Subcutaneous abdominal adipose tissue (tissue), 5 donors: ENCODE measurements around the gene WDR70.
"Not testable (repeated sequence)": the region's sequence is repeated elsewhere in the genome, so short reads cannot be mapped to it uniquely, and the experiment has no call there.

ENCODE experiments used
- H3K27ac ChIP-seq: one replicate; pipeline ENCODE4 v1.7.0; 2013; ENCODE audit warnings: low read depth, mild to moderate bottlenecking, inconsistent platforms, low read length, moderate library complexity
- H3K27me3 ChIP-seq, 5 donors: one replicate each; pipeline ENCODE4 v1.7.0; 2013; ENCODE audit warnings: low read length in 5 of 5, inconsistent platforms in 1 of 5; ENCODE audit not compliant: control insufficient read depth in 5 of 5, insufficient read depth in 4 of 5
- H3K36me3 ChIP-seq, 5 donors: one replicate each; pipeline ENCODE4 v1.7.0; 2013; ENCODE audit warnings: low read length in 5 of 5; ENCODE audit not compliant: control insufficient read depth in 5 of 5, insufficient read depth in 5 of 5
- H3K4me1 ChIP-seq, 5 donors: one replicate each; pipeline ENCODE4 v1.7.0; 2013; ENCODE audit warnings: low read length in 5 of 5, mild to moderate bottlenecking in 3 of 5, moderate library complexity in 1 of 5; ENCODE audit not compliant: control insufficient read depth in 5 of 5, insufficient read depth in 5 of 5
- H3K4me3 ChIP-seq, 5 donors: one replicate each; pipeline ENCODE4 v1.7.0; 2013; ENCODE audit warnings: low read length in 5 of 5, low read depth in 1 of 5
- H3K9ac ChIP-seq, 5 donors: one replicate each; pipeline ENCODE4 v1.7.0; 2013; ENCODE audit warnings: low read length in 5 of 5, mild to moderate bottlenecking in 4 of 5, moderate library complexity in 3 of 5
- H3K9me3 ChIP-seq, 5 donors: one replicate each; pipeline ENCODE4 v1.7.0; 2013; ENCODE audit warnings: low read length in 5 of 5; ENCODE audit not compliant: control insufficient read depth in 5 of 5
- donor health status: healthy.
- donor health status: healthy.
- donor health status: healthy.
- donor health status: healthy.
- donor health status: healthy.

Gene WDR70

DNA sequence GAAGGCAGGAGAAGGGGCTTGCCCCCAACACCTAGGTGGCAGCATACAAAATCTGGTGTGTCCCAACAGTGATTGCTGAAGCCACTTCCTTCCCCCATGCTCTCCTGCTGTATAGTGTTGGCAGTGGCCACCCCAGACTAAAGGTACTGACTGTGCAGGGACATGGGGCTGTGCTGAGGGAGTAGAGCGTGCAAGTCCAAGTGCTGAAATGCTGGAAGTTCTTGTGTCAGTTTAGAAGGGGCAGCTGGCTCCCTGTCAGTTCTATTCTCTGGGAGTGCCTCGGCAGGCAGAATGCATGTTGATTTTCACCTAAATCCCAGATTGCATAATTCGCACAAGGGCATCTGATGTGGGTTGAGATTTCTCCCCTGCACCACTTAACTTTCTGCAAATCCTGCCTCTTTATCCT lies 392.1 kb downstream of the WDR70 start:
- Histone ChIP-seq H3K27ac (no peak overlapping the region), H3K27me3 (no peaks in the 10 kb centered on the region), H3K36me3 (no peaks in the 10 kb centered on the region), H3K9ac (no peak overlapping the region), H3K4me3 (no peak overlapping the region), H3K9me3 (peaks cover 0 to 7% (median 4%) of the 10 kb centered on the region in 5 donors), H3K4me1 (peaks cover 0 to 7% (median 0%) of the 10 kb centered on the region in 5 donors)

DNA sequence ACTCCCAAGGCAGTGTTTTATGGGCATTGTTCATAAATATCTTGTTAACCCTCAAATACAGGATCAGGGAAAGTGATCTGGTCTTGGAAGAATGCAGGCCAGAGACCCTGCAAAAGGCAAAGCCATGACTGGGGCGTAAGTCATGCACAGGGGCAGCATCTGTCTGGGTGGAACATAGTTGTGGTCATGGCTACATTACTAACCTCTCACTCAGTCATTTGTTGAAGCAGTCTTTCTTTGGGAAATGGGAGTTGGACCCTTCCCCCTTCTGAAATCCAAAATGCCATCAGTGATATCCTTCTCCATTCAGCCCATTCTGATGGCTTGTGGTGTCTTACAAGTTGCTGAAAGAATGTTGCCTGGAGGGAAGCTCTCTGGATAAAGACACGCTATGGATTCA lies 392.6 kb downstream of the WDR70 start:
- no peak overlapping the region for H3K4me3 ChIP-seq
- peaks cover 0 to 7% (median 0%) of the 10 kb centered on the region in 5 donors for H3K4me1 ChIP-seq
- no peak overlapping the region for H3K27ac ChIP-seq
- no peaks in the 10 kb centered on the region for H3K36me3 ChIP-seq
- H3K9me3 ChIP-seq: peaks cover 0 to 7% (median 4%) of the 10 kb centered on the region in 5 donors
- no peaks in the 10 kb centered on the region for H3K27me3 ChIP-seq
- no peak overlapping the region for H3K9ac ChIP-seq

DNA sequence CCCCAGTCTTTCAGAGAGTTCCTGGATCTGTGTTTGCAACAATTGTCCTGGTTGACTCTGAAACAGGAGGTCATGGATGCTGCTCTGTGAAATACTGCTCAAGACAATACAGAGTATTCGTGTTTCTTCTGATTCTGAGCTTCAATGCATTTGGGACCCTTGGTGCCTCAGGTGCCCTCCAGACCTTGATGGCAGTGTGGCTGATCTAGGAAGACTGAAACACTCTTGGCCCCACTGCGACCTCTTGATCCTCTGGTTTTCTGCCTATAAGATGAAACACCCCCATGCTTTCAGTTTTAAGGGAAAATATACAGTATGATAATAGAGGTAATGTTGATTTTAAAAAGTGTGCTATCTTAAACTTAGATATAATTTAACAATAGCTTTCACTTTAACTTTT lies 393.1 kb downstream of the WDR70 start:
- H3K4me3 ChIP-seq: no peak overlapping the region
- H3K27ac ChIP-seq: no peak overlapping the region
- H3K27me3 ChIP-seq: no peaks in the 10 kb centered on the region
- no peaks in the 10 kb centered on the region for H3K36me3 ChIP-seq
- peaks cover 0 to 7% (median 0%) of the 10 kb centered on the region in 5 donors for H3K4me1 ChIP-seq
- H3K9me3 ChIP-seq: peaks cover 0 to 7% (median 4%) of the 10 kb centered on the region in 5 donors
- no peak overlapping the region for H3K9ac ChIP-seq

DNA sequence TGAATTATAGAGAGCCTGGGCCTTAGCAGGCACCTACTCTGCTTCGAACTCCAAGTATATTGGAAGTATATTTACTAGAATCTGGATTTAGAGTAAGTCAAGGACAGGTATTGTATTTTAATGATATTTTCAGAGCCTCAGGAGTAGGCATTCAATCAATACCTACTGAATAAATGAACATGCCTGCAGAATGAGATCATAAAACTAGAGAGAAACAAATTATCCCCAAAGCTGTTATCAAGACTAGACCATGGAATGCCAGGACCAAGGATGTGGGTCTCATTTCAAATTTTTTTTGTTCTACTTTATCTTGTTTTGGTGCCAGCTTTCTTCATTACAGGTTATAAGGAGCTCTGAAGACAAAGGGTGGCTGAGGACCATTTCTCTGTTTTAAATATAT lies 394.7 kb downstream of the WDR70 start:
- no peaks in the 10 kb centered on the region for H3K27me3 ChIP-seq
- H3K36me3 ChIP-seq: no peaks in the 10 kb centered on the region
- H3K4me3 ChIP-seq: no peak overlapping the region

DNA sequence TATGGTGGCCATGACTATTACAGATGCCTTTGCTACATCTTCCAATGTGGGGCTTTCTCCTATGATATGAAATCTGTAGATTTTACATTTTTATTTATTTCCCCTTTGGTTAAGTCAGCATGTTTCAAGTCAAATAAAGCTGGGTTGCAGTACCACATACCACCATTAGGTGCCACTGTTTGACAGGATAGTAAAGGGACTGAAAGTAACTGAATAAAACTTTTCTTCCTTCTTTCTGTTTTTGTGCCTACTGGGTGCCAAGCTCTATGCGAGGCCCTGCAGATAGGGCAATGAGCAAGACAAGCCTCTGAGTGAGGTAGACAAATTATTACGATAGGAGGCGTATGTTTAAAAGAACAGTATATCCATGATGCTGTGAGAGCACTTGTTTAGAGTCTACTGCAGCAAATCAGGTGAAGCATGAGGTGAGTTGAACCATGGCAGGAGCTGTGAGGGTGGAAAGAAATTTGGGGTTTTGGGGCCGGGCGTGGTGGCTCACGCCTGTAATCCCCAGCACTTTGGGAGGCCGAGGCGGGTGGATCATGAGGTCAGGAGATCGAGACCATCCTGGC lies 395.9 kb downstream of the WDR70 start:
- Histone ChIP-seq H3K36me3 (no peaks in the 10 kb centered on the region), H3K27ac (no peak overlapping the region)

More for the DNA sequence above, 394.7 kb downstream of the WDR70 start:
- H3K9me3 ChIP-seq: peaks cover 0 to 7% (median 4%) of the 10 kb centered on the region in 5 donors
- H3K9ac ChIP-seq: no peak overlapping the region
- peaks cover 0 to 11% (median 0%) of the 10 kb centered on the region in 5 donors for H3K4me1 ChIP-seq
- no peak overlapping the region for H3K27ac ChIP-seq

DNA sequence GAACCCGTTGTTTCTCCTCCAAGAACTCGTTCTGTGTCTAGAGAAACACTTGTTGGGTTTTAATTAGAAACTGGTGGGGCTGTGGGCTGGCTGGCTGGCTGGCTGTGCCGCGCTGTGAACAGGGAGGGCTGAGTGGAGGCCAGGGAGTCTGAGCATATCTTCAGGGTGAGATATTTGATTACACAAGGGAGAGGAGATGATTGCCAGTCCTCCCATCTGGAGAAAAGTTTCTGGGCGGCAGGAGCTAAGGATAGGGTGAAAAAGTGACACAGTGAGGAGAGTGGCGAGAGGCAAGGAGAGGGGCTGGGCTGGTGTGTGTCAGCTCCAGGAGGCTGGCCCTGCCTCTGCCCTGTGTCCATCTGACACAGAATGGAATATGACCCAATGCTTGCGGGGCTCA lies 397.7 kb downstream of the WDR70 start:
- Histone ChIP-seq H3K4me3 (no peak overlapping the region), H3K36me3 (no peaks in the 10 kb centered on the region), H3K27me3 (no peaks in the 10 kb centered on the region), H3K9ac (no peak overlapping the region), H3K4me1 (peaks cover 0 to 5% (median 0%) of the 10 kb centered on the region in 5 donors), H3K9me3 (peaks cover 0 to 6% (median 4%) of the 10 kb centered on the region in 5 donors), H3K27ac (no peak overlapping the region)

More for the DNA sequence above, 395.9 kb downstream of the WDR70 start:
- Histone ChIP-seq H3K9me3 (peaks cover 0 to 7% (median 4%) of the 10 kb centered on the region in 5 donors), H3K27me3 (no peaks in the 10 kb centered on the region), H3K4me3 (no peak overlapping the region), H3K9ac (no peak overlapping the region), H3K4me1 (peaks cover 0 to 11% (median 0%) of the 10 kb centered on the region in 5 donors)

DNA sequence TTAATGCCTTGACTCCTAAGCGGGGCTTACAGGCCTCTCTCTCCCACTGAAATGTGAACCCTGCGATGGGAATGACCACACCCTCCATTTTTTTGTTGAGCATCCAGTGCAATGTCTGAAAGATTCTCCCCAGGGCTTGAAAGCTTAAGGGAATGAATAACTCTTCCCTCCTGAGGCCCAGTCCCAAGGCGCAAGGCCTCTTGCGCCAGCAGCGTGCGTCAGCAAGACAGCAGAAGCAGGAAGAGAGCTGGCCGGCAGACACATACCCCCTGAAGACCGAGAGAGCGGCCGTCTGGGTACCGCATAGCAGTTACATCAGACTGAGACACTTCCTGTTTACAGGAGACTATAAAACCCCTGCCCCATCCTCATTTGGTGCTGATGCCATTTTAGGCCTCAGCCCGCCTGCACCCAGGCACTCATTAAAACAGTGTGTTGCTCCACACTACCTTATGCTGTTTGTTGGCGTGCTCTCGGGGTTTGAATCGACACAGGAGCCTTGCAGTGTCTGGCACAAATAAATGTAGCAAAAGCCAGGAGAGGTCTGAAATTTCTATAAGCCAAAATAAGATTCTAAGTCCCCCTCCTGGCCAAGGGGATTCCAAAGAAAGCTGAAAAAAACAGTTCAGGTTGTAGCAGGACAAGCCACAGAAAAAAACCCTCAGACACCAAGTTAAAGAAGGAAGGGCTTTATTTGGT lies 398.5 kb downstream of the WDR70 start:
- H3K4me1 ChIP-seq: peaks cover 0 to 5% (median 0%) of the 10 kb centered on the region in 5 donors
- H3K27me3 ChIP-seq: no peaks in the 10 kb centered on the region
- H3K9ac ChIP-seq: no peak overlapping the region
- H3K4me3 ChIP-seq: no peak overlapping the region
- H3K36me3 ChIP-seq: no peaks in the 10 kb centered on the region
- peaks cover 0 to 6% (median 4%) of the 10 kb centered on the region in 5 donors for H3K9me3 ChIP-seq
- no peak overlapping the region for H3K27ac ChIP-seq

DNA sequence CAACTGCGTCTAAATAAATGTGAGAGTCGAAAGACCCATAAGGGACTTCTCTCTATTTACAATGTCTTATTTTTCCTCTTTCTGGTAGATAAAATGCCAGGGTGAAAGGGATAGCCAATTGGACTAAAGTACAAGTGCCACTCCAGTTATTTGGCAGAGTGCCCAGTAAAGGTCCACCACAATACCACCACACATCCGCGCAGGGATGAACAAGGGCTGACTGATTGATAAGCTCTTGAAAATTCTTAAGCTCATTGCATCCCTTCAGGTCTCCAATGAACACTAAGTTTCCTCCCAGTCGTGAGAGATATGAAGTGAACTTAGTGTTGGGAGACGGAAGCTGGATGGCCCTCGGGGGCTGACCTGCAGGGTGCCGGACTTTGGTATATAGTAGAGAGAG lies 402.3 kb downstream of the WDR70 start:
- H3K36me3 ChIP-seq, H3K27ac ChIP-seq, H3K27me3 ChIP-seq, H3K9me3 ChIP-seq, H3K9ac ChIP-seq, H3K4me1 ChIP-seq, H3K4me3 ChIP-seq: not testable (repeated sequence)

DNA sequence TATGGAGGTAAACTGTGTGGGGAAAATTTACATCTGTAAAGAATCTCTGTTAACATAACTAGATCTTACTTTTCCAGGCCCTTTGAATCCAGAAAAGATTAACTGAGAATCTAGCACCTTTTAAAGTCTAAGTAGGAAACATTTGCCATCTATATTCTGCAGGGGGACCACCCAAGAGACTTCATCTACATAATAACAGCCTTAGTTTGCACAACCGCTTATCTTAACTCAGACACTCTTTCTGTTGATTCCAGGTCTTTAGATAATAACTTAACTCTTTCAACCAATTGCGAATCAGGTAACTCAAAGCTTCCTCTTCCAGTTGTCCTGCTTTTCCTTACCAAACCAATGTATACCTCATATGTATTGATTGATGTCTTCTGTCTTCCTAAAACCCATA lies 407.3 kb downstream of the WDR70 start:
- Histone ChIP-seq H3K4me3 (no peak overlapping the region), H3K9me3 (no peaks in the 10 kb centered on the region), H3K27ac (no peak overlapping the region), H3K36me3 (no peaks in the 10 kb centered on the region), H3K27me3 (no peaks in the 10 kb centered on the region), H3K4me1 (no peaks in the 10 kb centered on the region), H3K9ac (no peak overlapping the region)

DNA sequence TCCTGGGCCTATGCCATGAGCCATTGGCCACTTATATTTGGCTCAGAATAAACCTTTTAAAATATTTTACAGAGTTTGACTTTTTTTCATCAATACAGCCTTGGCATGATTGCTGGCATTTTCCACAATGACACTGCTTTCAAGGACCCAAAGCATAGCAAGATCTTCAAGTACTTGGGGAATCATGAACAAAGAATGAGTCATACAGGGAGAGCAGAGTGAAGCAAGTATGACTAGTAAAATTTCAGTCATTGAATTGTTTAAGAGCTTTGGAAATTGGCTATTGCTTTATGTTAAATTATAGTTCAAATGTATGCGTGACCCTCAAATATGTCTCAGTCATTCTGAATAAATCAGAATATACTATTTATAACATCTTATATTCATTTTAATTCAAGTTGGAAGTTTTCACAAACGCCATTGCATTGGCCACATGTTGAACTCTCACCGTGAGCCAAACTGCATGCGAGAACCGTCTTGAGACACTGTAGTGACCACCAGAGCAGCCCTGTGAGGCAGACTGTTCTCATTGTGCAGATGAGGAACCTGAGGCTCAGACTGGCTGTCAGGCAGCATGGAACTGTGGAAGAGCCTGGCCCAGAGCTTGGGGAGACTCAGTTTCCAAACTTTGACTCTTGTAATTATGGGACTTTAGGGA lies 407.9 kb downstream of the WDR70 start:
- Histone ChIP-seq H3K27me3 (no peaks in the 10 kb centered on the region), H3K36me3 (no peaks in the 10 kb centered on the region), H3K27ac (no peak overlapping the region), H3K4me3 (no peak overlapping the region), H3K4me1 (no peaks in the 10 kb centered on the region), H3K9me3 (no peaks in the 10 kb centered on the region), H3K9ac (no peak overlapping the region)
